D721Med (cell line): Measurements from ENCODE around the gene FOCAD.

Experiments
- DNase-seq: peaks from one replicate; pipeline ENCODE4 v3.0.0; 2011; ENCODE audit warnings: low spot score; ENCODE audit not compliant: insufficient read length
- FAIRE-seq: peaks from 2 replicates; lab custom pipeline; 2011; peaks lifted over from hg19 to GRCh38; lab: Jason Lieb, UNC
- CTCF ChIP-seq: IDR thresholded peaks from 2 replicates; pipeline ENCODE4 v1.5.1; 2012; ENCODE audit warnings: mild to moderate bottlenecking, control low read depth; ENCODE audit not compliant: insufficient read depth; ENCODE audit errors: missing control alignments

FOCAD gene

GRCh38 chr9:20684035-20684874, at the start of gene FOCAD:
TSS of gene FOCAD (plus strand) at chr9:20684259. CDS start at chr9:20715354, 31,095 bp downstream.
- FAIRE-seq (no peak), DNase-seq (peak; percentile 77)
- no peak for TF ChIP-seq CTCF

- DNase-seq (no peak), FAIRE-seq (no peak)
- no peak for TF ChIP-seq CTCF
These were observed 49.2 kb upstream of the FOCAD start for GRCh38 chr9:20634895-20635294.

GRCh38 chr9:20636888-20637440, 47.1 kb upstream of the FOCAD start:
- FAIRE-seq, result no peak
- DNase-seq, result no peak
- no peak for TF ChIP-seq CTCF

- no peak for FAIRE-seq
- no peak for DNase-seq
- no peak for TF ChIP-seq CTCF
These were observed 43.5 kb upstream of the FOCAD start for GRCh38 chr9:20640331-20641187.

- TF ChIP-seq CTCF, result no peak
- FAIRE-seq (no peak), DNase-seq (no peak)
These were observed 42.0 kb upstream of the FOCAD start for GRCh38 chr9:20642045-20642444.

GRCh38 chr9:20643660-20644059, 40.4 kb upstream of the FOCAD start:
- TF ChIP-seq CTCF, result no peak
- DNase-seq, result no peak
- no peak for FAIRE-seq
